ENCODE results near the gene CTSF. TPM values are rescaled to one million over a fixed set of nuclear protein-coding genes. Genes with fewer than 3 reads are reported as not detected.

Gene CTSF
- total and polyA plus RNA-seq, 4 donors = 6.6 to 39.6 (median 7.9) TPM

DNA sequence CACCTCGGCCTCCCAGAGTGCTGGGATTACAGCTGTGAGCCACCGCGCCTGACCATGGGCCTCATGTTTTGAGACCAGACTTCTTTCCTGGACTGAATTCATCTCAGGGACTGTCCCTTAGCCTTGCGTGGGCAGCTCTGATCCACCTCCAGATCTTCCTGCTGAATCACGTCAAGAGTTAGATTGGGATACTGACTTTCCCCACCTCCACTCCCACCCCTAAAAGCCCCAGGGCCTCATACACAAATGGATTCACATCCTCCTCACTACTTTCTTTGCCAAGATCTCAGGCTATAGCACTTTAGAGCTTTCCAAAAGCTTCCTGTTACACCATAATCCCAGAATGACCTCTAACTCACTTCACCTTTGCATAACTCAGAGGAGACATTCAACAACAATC is 12.4 kb upstream of the CTSF start:
- H3K27me3 ChIP-seq (ENCODE audit: control insufficient read depth in 3 of 3, insufficient read depth in 3 of 3, low read length in 2 of 3) = no peaks in the 10 kb centered on the region
- no peak for DNase-seq
- H3K36me3 ChIP-seq (ENCODE audit: control insufficient read depth in 4 of 4, insufficient read depth in 4 of 4, low read length in 4 of 4) = no peaks in the 10 kb centered on the region
- no peaks in the 10 kb centered on the region for H3K9me3 ChIP-seq (ENCODE audit: control insufficient read depth in 4 of 4, insufficient read depth in 3 of 4, low read length in 3 of 4)
- 92 to 96% methylated on average over 5 of the region's 5 CpGs for WGBS, 2 donors
- TF ChIP-seq, protein P1, sequence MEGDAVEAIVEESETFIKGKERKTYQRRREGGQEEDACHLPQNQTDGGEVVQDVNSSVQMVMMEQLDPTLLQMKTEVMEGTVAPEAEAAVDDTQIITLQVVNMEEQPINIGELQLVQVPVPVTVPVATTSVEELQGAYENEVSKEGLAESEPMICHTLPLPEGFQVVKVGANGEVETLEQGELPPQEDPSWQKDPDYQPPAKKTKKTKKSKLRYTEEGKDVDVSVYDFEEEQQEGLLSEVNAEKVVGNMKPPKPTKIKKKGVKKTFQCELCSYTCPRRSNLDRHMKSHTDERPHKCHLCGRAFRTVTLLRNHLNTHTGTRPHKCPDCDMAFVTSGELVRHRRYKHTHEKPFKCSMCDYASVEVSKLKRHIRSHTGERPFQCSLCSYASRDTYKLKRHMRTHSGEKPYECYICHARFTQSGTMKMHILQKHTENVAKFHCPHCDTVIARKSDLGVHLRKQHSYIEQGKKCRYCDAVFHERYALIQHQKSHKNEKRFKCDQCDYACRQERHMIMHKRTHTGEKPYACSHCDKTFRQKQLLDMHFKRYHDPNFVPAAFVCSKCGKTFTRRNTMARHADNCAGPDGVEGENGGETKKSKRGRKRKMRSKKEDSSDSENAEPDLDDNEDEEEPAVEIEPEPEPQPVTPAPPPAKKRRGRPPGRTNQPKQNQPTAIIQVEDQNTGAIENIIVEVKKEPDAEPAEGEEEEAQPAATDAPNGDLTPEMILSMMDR (IDR thresholded peaks at IDR 0.05; ENCODE audit: control extremely low read depth, extremely low read depth) = no peak
- no peak overlapping the region for H3K9ac ChIP-seq (ENCODE audit: insufficient read depth in 1 of 2, low read length in 2 of 2)
- H3K4me1 ChIP-seq (ENCODE audit: control insufficient read depth in 5 of 5, insufficient read depth in 5 of 5, low read length in 5 of 5) = no peaks in the 10 kb centered on the region
- no peak overlapping the region for H3K27ac ChIP-seq (ENCODE audit: low read depth in 1 of 2, low read length in 1 of 2)
- no peak overlapping the region for H3K4me3 ChIP-seq
- no peak for ATAC-seq (ENCODE audit: insufficient read depth, low FRiP score)

DNA sequence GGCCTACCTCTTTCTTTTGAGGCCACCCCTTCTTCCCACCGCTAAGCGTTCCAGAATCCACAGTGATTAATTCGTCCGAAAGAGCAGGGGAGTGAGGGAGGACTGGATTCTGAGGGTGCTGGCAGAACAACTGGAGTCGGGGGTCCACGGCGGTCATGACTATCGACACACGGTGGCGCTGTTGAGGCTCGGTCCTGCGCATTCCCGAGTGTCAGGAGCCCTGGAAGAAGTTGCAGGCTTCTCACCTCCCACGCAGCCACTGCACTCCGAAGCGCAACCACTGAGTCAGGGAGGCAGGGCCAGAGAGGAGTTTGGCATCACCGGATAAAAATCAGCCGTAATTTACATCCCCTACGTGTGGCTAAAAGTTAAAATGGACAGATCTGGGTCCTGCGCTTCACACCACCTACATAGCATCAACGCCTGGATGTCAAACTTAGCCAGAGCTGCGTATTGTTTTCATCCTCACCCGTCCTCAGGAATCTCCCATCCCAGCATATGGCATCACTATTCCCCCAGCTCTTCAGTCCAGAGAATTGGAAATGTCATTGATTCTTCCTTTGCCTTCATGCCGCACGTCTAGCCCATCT is 10.7 kb upstream of the CTSF start:
- H3K27ac ChIP-seq (ENCODE audit: low read depth in 1 of 2, low read length in 1 of 2) = no peak overlapping the region
- 18 to 19% methylated on average over 25 of the region's 25 CpGs for WGBS, 2 donors
- H3K4me3 ChIP-seq = no peak overlapping the region
- H3K9ac ChIP-seq (ENCODE audit: insufficient read depth in 1 of 2, low read length in 2 of 2) = no peak overlapping the region
- H3K4me1 ChIP-seq (ENCODE audit: control insufficient read depth in 5 of 5, insufficient read depth in 5 of 5, low read length in 5 of 5) = no peaks in the 10 kb centered on the region
- DNase-seq (peak; percentile 75 to 83 (median 76)), ATAC-seq (ENCODE audit: insufficient read depth, low FRiP score) (peak; percentile 88)
- no peaks in the 10 kb centered on the region for H3K9me3 ChIP-seq (ENCODE audit: control insufficient read depth in 4 of 4, insufficient read depth in 3 of 4, low read length in 3 of 4)
- TF ChIP-seq, protein P1 (IDR thresholded peaks at IDR 0.05; ENCODE audit: control extremely low read depth, extremely low read depth) = peak; percentile 70
- no peaks in the 10 kb centered on the region for H3K27me3 ChIP-seq (ENCODE audit: control insufficient read depth in 3 of 3, insufficient read depth in 3 of 3, low read length in 2 of 3)
- no peaks in the 10 kb centered on the region for H3K36me3 ChIP-seq (ENCODE audit: control insufficient read depth in 4 of 4, insufficient read depth in 4 of 4, low read length in 4 of 4)

DNA sequence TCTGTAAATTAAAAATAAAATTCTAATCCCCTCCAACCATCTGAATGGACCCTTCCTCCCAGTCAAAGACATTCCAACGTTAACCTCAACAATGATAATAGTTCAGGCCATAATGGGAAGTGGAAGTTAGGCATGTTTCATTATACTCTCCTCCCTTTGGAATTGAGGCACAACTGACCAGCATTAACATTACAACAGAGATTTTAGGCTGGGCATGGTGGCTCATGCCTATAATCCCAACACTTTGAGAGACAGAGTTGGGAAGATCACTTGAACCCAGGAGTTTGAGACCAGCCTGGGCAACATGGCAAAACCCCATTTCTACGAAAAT is 2.4 kb upstream of the CTSF start:
- Histone ChIP-seq H3K4me3 (no peak overlapping the region), H3K9ac (ENCODE audit: insufficient read depth in 1 of 2, low read length in 2 of 2) (no peak overlapping the region), H3K27me3 (ENCODE audit: control insufficient read depth in 3 of 3, insufficient read depth in 3 of 3, low read length in 2 of 3) (no peaks in the 10 kb centered on the region), H3K4me1 (ENCODE audit: control insufficient read depth in 5 of 5, insufficient read depth in 5 of 5, low read length in 5 of 5) (peaks cover 0 to 10% (median 0%) of the 10 kb centered on the region in 5 donors), H3K9me3 (ENCODE audit: control insufficient read depth in 4 of 4, insufficient read depth in 3 of 4, low read length in 3 of 4) (no peaks in the 10 kb centered on the region), H3K36me3 (ENCODE audit: control insufficient read depth in 4 of 4, insufficient read depth in 4 of 4, low read length in 4 of 4) (peaks cover 0 to 2% (median 0%) of the 10 kb centered on the region in 4 donors), H3K27ac (ENCODE audit: low read depth in 1 of 2, low read length in 1 of 2) (no peak overlapping the region)
- no peak for DNase-seq
- TF ChIP-seq, protein P1 (IDR thresholded peaks at IDR 0.05; ENCODE audit: control extremely low read depth, extremely low read depth) = no peak
- 67 to 74% methylated on average over 2 of the region's 2 CpGs for WGBS, 2 donors
- ATAC-seq (ENCODE audit: insufficient read depth, low FRiP score) = no peak

All from lung (tissue), 12 donors.